Astrocyte (in vitro differentiated cells and primary cell): ENCODE data around the gene PISD.

Source experiments
- EZH2 ChIP-seq: IDR thresholded peaks from 2 replicates; pipeline ENCODE4 v1.6.1; 2012; ENCODE audit warnings: mild to moderate bottlenecking, low read length, inconsistent platforms; ENCODE audit not compliant: insufficient read depth
- TF ChIP-seq, protein P1 (sequence below): IDR thresholded peaks from 2 replicates; pipeline ENCODE4 v1.5.1; 2011; ENCODE audit warnings: low read depth, mild to moderate bottlenecking, inconsistent platforms, low read length, moderate library complexity; ENCODE audit not compliant: insufficient read depth

DNA sequence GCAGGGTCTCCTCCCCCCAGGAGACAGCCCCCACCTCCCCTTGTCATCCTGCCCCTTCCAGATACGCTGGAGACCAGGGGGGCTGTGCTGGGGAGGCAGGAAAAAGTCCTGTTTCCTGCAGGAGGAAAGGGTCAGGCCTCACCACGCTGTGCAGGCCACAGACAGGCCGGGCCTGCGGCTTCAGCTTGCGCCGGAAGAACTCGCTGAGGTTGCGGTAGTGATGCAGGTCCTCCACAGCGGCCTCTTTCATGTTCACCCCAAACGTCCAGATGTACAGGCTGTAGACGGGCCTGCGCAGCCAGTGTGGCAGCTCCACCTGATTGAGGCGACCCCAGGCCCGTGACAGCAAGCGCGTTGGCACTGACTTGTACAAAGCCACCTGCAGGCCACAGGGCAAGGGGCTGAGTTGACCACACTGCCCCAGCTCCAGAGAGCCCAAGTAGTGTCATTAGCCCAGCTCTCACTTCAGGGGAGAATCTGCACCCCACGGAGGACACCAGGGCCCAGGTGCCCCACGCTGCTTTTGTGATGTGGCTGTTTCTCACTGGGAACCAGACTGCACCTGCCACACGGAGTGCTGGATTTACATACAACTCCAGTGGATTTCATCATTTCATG lies 40.4 kb downstream of the PISD start:
- TF ChIP-seq, protein P1, sequence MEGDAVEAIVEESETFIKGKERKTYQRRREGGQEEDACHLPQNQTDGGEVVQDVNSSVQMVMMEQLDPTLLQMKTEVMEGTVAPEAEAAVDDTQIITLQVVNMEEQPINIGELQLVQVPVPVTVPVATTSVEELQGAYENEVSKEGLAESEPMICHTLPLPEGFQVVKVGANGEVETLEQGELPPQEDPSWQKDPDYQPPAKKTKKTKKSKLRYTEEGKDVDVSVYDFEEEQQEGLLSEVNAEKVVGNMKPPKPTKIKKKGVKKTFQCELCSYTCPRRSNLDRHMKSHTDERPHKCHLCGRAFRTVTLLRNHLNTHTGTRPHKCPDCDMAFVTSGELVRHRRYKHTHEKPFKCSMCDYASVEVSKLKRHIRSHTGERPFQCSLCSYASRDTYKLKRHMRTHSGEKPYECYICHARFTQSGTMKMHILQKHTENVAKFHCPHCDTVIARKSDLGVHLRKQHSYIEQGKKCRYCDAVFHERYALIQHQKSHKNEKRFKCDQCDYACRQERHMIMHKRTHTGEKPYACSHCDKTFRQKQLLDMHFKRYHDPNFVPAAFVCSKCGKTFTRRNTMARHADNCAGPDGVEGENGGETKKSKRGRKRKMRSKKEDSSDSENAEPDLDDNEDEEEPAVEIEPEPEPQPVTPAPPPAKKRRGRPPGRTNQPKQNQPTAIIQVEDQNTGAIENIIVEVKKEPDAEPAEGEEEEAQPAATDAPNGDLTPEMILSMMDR = no peak
- TF ChIP-seq EZH2 = no peak
